HG03457 (cell line): ENCODE measurements around the gene CTDP1.

Experiments
- ATAC-seq: cut with Tn5 transposase; IDR thresholded peaks from one replicate; pipeline ENCODE4 v1.9.1; 2021; ENCODE audit warnings: moderate number of reproducible peaks; ENCODE audit not compliant: unreplicated experiment

Gene CTDP1

DNA sequence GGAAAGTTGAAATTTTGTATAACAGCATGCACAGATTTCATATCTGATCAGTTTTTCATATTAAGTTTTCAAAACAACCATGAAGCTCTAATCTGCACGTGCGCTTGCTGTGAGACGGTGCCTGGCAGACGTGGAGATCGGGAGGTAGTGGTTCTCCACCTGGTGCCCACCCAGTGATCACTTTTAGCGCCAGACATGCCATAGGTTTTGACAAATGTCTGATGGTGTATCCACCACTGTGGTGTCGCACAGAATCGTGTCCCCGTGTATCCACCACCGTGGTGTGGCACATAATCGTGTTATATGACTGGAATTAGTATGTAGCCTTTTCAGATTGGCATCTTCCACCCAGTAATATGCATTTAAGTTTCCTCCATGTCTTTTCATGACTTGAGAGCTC, 77.2 kb downstream of the CTDP1 start:
- ATAC-seq: no peak

DNA sequence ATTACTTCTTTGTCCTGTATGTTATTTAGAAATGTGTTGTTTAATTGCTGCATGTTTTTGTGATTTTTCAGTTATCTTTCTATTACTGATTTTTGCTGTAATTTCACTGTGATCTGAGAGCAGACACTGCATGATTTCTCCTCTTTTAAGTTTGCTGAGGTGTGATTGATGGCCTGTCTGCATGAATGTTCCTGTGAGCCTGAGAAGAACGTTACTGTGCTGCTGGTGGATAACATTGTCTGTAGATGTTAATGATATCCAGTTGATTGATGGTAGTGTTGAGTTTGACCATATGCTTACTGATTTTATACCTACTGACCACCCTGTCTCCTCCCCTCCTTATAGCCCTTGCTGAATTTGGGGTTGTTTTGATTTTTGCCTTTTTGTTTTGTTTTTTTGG, 80.7 kb downstream of the CTDP1 start:
- no peak for ATAC-seq

DNA sequence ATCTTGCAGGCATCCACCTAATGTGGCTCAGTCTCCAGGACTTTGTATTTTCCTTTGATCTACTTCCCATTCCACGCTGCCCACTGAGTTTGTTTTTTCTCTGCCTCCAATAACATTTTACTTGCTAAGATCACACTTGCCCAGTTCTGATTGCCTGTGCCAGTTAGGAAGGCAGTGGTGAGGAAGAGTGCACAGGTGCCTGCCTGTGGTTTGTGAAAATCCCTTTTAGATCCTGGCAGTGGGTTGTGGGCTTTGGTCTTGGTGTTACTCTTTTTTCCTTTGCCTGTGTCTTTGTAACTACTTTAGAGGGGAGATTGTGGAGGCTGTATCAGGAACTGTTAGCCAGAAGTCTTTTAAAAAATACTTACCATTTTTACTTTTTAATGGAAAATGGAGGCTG, 81.3 kb downstream of the CTDP1 start:
- ATAC-seq: no peak

DNA sequence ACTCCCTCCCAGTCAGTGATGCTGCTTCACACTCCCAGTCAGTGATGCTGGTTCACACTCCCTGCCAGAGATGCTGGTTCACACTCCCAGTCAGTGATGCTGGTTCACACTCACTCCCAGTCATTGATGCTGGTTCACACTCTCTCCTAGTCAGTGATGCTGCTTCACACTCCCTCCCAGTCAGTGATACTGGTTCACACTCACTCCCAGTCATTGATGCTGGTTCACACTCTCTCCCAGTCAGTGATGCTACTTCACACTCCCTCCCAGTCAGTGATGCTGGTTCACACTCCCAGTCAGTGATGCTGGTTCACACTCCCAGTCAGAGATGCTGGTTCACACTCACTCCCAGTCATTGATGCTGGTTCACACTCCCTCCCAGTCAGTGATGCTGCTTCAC, 83.8 kb downstream of the CTDP1 start:
- no peak for ATAC-seq

DNA sequence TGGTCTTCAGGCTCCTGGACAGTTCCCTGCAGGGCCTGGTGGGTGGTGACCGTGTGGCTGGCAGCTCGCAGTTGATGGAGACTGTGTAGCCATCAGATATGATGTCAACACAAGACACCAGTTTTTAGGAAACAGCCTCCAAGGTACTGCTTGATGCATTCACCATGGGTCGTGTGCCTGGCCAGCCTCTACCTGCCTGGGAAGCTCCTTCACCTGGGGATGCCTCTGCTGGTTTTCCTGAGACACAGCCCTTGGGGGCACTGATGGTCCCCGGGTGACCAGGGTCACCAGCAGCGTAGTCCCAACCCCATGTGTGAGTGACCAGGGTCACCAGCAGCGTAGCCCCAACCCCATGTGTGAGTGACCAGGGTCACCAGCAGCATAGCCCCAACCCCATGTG, 84.5 kb downstream of the CTDP1 start:
- no peak for ATAC-seq

DNA sequence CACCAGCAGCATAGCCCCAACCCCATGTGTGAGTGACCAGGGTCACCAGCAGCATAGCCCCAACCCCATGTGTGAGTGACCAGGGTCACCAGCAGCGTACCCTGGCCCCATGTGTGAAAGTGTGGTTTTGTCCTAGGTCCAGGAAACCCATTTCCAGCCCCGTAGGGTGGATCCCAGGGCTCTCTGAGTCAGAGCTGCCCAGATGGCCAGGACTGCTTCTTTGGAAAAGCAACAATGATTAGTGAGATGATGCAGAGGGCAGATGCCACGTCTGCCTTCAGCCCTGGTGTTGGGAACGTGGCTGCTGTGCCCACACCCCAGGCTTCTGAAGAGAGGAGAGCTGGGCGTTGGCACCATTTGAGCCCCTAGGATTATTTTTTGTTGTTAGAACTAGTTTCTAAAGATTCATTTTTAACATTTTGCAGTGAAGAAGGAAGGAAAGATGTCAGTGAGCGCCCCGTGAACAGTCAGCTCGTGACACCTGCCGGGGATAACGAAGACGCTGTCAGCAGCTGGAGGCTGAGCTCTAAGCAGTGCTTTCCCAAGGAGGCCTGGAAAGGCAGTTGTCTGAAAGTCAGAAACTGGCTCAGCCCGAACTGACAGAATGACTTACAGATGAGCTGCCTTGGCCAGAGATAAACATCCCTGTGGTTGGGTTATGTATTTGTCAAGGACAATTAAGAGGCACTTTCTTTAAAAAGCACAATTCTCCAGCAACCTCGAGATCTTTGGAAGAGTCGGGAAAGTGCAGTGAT, 86.1 kb downstream of the CTDP1 start:
- no peak for ATAC-seq

DNA sequence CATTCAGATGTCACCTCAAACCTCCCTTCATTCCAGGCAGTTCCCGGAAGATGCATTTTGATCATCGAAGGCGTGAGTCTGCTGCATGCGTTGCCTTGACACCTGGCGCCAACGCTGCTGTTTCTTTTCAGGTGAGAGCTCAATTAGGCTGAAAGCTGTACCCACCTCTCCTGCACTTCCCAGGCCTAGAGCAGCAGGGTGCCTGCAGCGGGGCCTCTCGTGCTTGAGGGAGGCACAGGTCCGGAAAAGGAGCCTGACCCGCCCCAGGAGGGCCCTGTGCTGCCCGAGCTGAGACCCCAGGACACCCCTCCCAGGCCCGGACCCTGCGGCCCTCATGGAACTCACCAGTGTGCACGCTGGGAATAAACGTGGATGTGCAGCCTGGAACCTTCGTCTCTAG, 86.7 kb downstream of the CTDP1 start:
- ATAC-seq: no peak

DNA sequence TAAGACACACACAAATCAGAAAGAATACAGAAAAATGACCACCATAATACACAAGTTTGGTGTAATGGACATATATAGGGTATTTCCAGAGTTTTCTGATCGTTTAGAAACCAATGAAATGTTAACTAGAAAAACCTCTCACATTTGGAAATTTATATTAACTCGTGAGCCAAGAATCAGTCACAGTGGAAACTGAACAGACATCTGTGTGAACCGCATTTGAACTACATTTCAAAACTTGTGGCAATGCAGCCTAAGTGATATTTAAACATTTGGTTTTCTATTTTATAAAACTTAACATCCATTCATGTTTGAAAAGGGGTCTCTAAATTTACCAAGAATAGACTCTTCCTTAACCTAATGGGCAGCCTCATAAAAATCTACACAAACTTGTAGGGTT, 89.1 kb downstream of the CTDP1 start:
- no peak for ATAC-seq

DNA sequence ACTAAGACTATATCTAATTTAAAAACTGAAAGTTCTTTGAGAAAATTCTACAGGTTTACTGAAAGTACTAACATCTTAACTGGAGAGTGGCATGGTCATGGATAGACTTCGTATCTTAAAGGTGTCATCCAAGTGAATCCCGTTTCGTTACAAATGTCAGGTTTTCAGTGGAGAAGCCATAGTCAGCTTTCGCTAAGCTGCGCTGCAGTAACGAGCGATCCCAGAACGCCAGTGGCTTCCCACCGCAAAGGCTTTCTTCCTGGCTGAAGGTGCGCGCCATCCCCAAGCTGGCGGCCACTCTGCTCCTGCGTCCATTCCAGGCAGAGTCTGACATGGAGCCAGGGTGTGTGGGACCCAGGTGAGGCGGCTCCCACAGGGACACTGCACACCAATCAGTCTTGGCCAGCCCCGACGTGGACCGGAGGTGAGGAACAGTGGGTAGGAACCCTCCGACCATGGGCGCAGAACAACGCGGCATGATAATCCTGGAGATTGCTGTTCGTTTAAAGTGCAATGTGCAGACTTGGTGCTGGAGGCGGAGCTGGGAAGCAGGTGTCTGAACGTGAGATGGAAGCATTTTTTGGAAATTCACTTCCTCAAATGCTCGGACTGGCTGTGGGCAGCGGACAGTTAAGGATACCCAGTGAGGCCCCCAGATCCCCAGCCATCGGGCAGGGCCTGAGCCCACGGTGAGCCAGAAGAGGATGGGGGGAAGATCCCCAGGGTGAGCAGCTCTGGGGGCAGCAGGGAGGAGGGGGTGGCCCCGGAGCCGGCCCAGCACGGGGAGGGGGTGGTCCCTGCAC, 90.3 kb downstream of the CTDP1 start:
- ATAC-seq: no peak

DNA sequence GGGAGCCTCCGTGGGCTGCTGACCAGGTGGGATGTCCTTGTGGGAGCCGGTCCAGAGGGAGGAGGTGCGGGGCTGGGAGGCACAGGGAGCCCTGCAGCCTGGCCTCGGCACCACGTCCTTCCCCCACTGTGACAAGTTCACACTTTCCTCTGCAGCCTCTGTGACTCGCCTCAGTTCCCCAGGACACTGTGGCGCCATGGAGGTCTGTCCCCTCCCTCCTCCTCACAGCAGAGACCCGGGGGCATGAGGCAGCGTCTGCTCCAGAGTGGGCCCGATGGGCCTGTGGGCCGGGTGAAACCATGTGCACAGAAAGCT, 90.9 kb downstream of the CTDP1 start:
- ATAC-seq: no peak

DNA sequence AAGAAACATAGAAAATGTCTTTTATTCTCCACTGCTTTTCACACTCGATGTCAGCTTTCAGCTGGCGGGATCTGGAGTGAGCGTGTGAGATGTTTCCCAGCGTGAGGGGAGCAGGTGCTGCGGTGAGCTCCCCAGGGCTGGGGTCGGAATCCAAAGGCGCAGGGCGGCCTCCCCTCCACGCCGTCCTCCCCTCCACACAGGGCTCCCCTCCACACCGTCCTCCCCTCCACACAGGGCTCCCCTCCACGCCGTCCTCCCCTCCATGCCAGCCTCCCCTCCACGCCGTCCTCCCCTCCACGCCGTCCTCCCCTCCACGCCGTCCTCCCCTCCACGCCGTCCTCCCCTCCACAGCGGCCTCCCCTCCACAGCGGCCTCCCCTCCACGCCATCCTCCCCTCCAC, 91.2 kb downstream of the CTDP1 start:
- no peak for ATAC-seq

DNA sequence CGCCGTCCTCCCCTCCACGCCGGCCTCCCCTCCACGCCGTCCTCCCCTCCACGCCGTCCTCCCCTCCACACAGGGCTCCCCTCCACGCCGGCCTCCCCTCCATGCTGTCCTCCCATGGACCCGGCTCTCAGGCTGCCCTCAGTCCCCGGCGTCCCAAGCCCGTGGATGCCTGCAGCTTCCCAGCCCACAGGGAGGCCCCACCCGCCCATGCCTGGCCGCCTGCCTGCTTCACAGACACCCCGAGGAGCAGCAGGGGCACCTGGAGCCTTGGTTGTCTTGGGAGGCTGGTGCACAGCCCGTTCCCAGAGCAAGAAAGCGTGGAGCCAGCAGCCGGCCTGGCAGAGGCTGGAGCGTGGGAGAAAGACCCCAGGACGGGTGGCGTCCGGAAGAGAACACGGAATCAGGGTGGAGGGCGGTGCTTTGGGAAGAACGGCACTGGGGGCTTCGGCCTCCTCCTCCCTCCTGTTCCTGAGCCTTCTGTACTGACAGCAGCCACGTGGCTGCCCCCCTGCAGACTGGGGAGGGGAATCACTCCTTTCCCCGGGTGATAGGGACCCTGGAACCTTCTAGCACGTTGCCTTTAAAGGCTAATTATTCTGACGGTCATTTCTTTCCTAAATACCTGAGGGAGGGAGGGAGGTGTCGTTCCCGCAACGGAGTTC, 92.0 kb downstream of the CTDP1 start:
- ATAC-seq: no peak

DNA sequence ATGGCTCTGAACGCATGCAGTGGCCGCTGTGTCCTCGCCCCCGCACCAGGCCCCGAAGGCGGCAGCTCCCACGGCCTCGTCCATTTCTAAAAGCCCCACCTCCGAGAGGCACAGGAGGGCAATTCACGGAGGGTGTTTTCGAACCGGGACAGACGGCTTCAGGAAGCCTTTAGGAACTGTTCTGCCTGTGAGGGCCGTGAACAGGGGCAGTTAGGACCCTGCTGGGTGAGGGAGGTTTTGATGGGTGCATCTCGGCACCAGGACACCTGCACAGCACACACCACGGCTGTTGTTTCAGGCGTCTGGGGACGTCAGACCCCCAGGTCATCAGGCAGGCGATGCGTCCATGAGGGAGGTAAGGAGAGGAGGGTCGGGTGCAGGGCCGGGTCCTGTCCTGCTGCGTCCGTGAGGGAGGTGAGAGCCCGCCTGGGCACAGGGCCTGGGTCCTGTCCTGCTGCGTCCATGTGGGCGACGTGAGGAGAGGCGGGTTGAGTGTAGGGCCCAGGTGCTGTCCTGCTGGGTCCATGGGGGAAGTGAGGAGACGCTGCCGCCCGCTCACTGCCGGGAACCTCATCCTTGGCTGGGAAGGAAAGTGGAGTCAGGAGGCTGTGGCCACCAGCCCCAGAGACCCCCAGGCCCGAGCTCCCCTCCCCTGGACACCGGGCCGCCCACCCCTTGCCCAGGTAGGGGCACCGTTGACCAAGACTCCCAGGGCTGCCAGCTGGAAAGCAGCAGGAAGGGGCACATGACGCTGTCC, 92.7 kb downstream of the CTDP1 start:
- ATAC-seq: no peak

DNA sequence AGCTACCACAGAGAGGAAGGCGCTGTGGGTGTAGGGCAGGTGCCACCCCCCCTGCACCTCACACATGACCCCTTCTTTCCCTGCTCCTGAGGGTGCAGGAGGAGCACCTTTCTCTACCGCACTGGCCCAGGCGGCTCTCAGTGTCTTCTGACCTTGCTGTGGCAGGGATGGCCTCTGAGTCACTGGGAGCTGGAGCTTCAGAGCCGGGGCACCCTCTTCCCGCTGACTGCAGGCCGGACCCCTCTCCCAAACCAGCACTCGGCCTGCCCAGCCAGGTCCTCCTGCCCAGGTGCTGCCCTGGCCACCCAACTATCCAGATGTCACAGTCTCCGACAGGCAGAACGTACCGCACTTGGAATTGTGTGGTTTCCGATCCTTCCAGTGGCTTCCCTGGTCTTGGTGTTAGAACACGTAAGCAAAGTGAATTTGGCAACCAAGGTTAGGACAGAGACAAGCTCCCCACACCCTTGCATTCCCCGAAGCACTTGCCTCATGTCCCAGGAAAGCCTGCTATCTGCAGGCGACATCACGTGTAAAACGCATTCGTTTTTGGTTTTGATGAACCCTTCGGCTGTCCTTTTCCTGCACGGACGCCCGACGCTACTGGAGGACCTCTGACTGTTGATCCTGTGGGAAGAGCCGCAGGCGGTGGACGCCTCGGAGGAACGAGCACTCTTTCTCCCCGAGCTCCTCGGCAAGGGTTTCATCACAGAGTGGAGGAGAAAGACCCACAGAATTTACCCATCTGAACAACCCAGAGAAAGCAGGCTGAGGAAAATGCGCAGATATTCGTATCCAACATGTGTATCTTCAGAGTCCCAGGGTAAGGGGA, 93.5 kb downstream of the CTDP1 start:
- ATAC-seq: no peak

DNA sequence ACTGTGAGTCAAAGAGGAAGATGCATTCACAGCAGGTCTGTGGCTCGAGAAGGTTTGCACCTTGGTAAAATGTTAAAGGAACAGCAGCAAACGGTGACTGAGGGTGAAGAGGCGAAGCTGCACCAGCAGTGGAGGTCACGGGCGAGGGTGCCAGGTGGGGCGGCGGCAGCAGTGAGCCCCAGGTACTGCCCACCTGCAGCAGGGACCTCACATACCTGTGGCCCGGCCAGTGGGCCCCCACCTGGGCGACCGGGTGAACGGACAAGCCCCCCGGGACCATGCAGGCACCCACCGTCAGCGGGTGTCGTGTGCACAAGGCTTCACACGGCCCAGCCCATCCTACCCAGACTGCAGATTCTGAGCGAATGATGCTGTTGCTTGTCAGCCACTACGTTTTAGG, 94.5 kb downstream of the CTDP1 start:
- ATAC-seq: no peak

DNA sequence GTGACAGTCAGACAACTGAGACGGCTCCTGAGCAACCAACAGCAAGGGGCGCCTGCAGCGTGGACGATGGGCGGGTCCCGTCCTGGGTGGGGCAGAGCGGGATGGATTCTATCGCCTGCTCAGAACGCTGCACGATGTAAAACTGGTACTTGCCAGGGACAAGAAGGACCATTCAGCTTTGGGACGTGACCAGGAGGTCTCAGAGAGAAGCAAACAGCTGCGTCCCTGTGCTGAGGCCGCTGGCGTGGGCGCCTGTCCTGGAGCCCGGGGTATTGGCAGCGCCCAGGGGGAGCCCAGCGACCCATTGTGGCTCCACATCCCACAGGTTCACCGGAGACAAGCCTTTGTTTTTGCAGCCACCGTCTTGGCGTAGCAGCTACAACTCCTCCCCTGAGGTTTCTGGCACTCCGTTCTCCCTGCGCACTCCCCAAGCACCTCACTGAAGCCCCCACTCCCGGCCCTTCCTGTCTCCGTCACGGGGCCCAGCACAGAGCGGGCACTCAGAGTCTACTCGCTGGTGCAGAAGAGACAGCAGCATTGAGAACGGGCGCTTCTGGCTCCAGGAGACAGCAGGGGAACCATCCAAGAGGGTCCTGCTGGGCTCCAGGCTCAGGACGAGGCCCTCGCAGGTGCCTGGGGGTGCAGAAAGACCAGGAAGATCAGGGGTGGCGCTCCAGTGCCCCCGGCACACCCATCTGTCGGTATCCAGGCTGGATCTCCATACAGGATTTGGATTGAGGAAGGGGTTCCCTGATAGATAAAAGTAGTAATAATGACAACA, 96.0 kb downstream of the CTDP1 start:
- no peak for ATAC-seq

DNA sequence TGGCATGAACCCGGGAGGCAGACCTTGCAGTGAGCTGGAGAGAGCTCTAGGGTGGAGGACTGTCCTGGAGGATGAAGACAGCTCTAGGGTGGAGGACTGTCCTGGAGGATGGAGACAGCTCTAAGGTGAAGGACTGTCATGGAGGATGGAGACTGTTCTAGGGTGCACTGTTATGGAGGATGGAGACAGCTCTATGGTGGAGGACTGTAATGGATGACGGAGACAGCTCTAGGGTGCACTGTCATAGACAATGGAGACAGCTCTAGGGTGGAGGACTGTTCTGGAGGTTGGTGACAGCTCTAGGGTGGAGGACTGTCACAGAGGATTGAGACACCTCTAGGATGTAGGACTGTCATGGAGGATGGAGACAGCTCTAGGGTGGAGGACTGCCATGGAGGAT, 97.1 kb downstream of the CTDP1 start:
- ATAC-seq: no peak

DNA sequence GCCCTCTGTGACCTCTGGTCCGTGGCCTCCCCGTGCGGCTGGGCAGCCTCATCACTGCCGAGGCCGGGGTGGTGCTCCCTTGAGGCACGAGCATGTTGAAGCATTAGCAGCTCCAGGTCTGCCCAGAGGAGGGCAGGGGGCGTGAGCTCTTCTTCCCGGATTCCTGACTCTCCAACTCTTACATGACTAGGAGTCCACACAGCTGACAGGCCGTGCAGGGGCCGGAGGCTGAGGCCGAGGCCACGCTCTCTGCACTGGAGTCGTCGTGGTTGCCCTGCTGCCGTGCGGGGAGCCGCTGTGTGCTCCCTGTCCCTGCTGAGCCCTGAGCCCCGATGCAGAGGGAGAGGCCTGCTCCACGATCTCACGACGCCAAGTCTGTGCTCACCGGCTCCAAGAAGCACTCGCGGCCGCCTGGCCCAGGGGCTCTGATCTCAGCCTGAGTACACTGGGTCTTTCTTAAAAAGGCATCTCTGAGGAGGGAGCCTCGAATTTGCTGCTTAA, 98.7 kb downstream of the CTDP1 start:
- no peak for ATAC-seq

DNA sequence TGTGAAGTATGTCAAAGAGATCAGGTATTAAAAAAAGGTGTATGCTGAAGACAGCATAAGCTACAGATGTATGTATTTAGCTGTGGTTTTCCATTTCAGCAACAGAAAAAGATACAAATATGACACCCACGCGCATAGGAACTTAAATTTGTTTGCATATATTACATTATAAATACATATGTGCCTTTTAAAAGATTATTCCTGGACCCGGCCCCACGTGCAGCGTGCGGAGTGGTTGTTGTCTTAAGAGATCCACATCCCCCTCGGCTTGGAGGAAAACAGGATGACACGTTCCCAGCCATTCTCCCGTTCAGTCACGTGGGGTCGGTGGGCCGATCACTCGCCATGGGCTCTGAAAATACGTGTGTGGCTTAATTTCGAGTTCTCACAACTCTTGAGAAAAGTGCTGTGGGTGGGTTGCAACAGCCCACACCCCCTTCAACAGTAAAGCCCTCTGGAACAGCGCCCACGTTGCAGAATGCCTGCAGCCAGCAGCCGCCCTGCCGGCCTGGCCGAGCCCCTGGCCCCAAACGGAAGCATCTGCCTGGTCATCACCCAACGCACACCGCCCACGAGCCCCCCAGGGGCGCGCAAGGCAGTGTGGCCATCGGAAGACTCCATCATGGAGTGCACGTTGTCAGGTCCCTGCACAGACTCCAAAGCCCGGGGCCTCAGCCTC, 99.6 kb downstream of the CTDP1 start:
- no peak for ATAC-seq
